Tibial nerve (tissue), 3 donors: Measurements from ENCODE around the gene DNMT3A.

Experiments
- CTCF ChIP-seq, 5 experiments: fragments of 200-600 bp in 3 of 5; fragments of 450-650 bp in 2 of 5; sonication (generic) in 3 of 5; IDR thresholded peaks; one replicate each; pipeline ENCODE4 v1.5.1; 2016 to 2019; ENCODE audit warnings: antibody characterized with exemption in 5 of 5, mild to moderate bottlenecking in 3 of 5, moderate library complexity in 2 of 5
- POLR2A ChIP-seq, 2 donors: fragments of 450-650 bp; IDR thresholded peaks; one replicate each; pipeline ENCODE4 v1.6.1; 2017; ENCODE audit warnings: antibody characterized with exemption in 2 of 2, mild to moderate bottlenecking in 2 of 2, moderate library complexity in 2 of 2

GRCh38 chr2:25375371-25375988 is 33.8 kb upstream of the DNMT3A start:
- TF ChIP-seq CTCF (IDR thresholded peaks at IDR 0.05) (no peak), POLR2A (IDR thresholded peaks at IDR 0.05) (no peak)
